ENCODE data around the gene RPUSD1. TPM values are rescaled to one million over a fixed set of nuclear protein-coding genes. Genes with fewer than 3 reads are reported as not detected.

RPUSD1 gene
- total and polyA plus RNA-seq, 2 donors (not counting 1 experiment from before 2014, with no cell fraction given) = 34.7 to 46.1 TPM

GRCh38 chr16:766820-767640 is 21.2 kb downstream of the RPUSD1 start:
- H3K79me2 ChIP-seq (ENCODE audit: control insufficient read depth, insufficient read depth, low read length) = no peaks in the 10 kb centered on the region
- no peaks in the 10 kb centered on the region for H3K36me3 ChIP-seq (replicated peaks in 1 of 2; ENCODE audit: control extremely low read depth in 1 of 2, control insufficient read depth in 1 of 2, extremely low read depth in 1 of 2, insufficient read depth in 2 of 2, low read length in 1 of 2)
- WGBS (ENCODE audit: insufficient coverage) = 79% methylated on average over 28 of the region's 48 CpGs
- no peaks in the 10 kb centered on the region for H3K9me3 Mint-ChIP-seq (ENCODE audit: insufficient read depth)
- ATAC-seq (ENCODE audit: low read depth) (no peak), DNase-seq (no peak)
- peaks cover 0 to 3% of the 10 kb centered on the region in 2 donors for H3K4me1 ChIP-seq (ENCODE audit: control insufficient read depth in 2 of 2, insufficient read depth in 2 of 2, low read length in 2 of 2)
- H3K27me3 ChIP-seq (replicated peaks in 1 of 4; ENCODE audit: control extremely low read depth in 1 of 4, control insufficient read depth in 3 of 4, insufficient read depth in 4 of 4, low read length in 3 of 4) = peaks cover 0 to 10% (median 0%) of the 10 kb centered on the region in 4 experiments
- H3K9me3 ChIP-seq (ENCODE audit: control extremely low read depth in 1 of 3, control insufficient read depth in 2 of 3, insufficient read depth in 1 of 3, low read length in 2 of 3) = no peaks in the 10 kb centered on the region
- ChIA-PET CTCF (no interaction called here), POLR2A (no interaction called here)
- H3K4me3 ChIP-seq (ENCODE audit: control extremely low read depth in 1 of 5, extremely low read depth in 1 of 5, insufficient read depth in 1 of 5, low read depth in 2 of 5, low read length in 4 of 5) = no peak overlapping the region
- H4K20me1 ChIP-seq (ENCODE audit: control insufficient read depth, insufficient read depth, low read length, poor library complexity, severe bottlenecking) = no peaks in the 10 kb centered on the region
- no peak for TF ChIP-seq EZH2 (IDR thresholded peaks at IDR 0.05; ENCODE audit: borderline replicate concordance, insufficient read depth, low read depth, low read length, poor library complexity, severe bottlenecking)
- no peak for TF ChIP-seq CTCF (IDR thresholded peaks at IDR 0.05)
- no peak overlapping the region for H3K4me2 ChIP-seq (replicated peaks; ENCODE audit: low read depth, low read length, poor library complexity, severe bottlenecking)
- no peak overlapping the region for H3K4me3 Mint-ChIP-seq
- no peak overlapping the region for H3K27ac ChIP-seq (ENCODE audit: low read length in 2 of 2)
- H3K27ac Mint-ChIP-seq = no peak overlapping the region
- intact Hi-C loops (cut with micrococcal nuclease) = no loop called here
- no peaks in the 10 kb centered on the region for H3K4me1 Mint-ChIP-seq
- H3K27me3 Mint-ChIP-seq = no peaks in the 10 kb centered on the region
- H2AFZ ChIP-seq (ENCODE audit: insufficient read depth, low read depth, low read length, poor library complexity, severe bottlenecking) = no peak overlapping the region
- H3K9ac ChIP-seq (ENCODE audit: low read length) = no peak overlapping the region
